OCI-LY3 (cell line): ENCODE results near the gene PTPRN2.

Experiments used
- CTCF ChIP-seq: fragments of 200-600, 300-600 bp; sonication (generic); IDR thresholded peaks from 2 replicates; pipeline ENCODE4 v1.5.1; 2014; ENCODE audit warnings: antibody characterized with exemption, low read length, low read depth
- EZH2phosphoT487 ChIP-seq: fragments of 200-600 bp; shearing (Covaris generic); IDR thresholded peaks from 2 replicates; pipeline ENCODE4 v1.6.1; 2018; ENCODE audit warnings: antibody characterized with exemption, mixed run types, low read depth

- TF ChIP-seq CTCF (no peak), EZH2phosphoT487 (no peak)
These were observed 307.8 kb downstream of the PTPRN2 start for GRCh38 chr7:158279539-158280447.
